T-helper 22 cell (primary cell): Measurements from ENCODE around the gene VDR.

Experiments
- DNase-seq: peaks from one replicate; pipeline ENCODE4 v3.0.0-alpha.2; 2020; ENCODE audit warnings: low read depth

Gene VDR

DNA sequence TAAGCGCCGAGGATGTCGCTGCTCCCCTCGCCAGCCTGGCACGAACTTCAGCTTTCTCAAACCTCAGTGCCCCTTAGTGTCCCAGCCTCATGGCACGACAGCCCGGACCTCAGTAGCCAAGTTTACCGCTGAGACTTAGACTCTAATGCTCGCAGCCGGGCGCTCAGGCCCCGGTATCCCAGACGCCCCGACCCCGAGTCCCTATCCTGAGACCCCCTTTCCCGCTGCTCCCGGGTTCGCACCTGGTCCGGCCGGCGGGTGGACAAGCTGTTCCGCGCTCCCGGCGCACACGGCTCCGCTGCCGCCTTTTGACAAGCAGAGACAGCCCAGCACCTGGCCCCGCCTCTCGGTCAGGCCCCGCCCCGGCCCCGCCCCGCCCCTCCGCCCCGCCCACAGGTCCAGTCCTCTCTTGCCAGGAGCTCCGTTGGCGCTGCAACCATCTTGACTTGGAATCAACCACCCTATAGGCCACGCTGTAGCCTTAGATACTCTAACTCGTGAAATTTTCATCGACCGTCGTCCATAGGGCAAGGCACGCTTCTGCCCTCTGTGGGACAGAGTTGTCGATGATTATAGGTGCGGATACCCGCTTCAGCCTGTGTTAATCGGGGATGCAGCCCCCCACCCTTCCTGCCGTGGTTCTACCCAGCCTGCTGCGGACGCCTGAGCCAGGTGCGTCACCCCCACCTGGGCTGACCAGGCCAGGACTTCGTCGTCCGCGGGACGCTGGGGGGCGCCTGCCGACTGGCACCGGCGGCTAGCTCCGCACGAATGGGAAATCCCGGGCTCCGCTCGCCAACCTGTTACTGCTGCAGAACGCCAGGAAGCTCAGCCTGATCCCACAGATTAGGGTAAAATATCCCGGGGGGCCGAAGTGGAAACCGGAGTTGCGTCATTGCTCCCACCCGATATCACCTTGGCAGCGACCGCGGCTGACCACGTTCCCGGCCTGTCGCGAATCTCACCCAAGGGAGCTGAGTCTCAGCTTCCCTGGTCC lies at the start of gene VDR:
Gene VDR (minus strand): TSS at position 282 of the 997 bp plus-strand sequence. CDS start 25,881 bp downstream, outside the sequence.
- DNase-seq, result peak; percentile 56

DNA sequence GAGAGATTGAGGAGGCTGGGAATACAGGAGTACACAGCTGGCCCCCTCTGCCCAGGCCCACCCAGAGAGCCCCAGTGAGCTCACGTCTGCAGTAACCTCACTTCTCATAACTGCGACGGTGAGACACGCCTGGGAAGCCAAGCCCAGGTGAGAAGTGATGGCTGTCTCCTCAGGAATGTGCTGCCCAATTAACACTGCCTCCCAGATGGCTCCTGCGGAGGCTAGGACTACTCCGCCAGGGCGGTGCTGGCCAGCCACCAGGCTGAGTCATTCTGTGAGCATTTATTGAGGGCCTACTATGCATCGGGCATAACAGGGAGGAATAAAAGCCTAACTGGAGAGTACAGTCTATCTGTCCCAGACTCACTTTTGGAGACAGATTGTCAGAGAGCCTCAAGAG lies 49.3 kb upstream of the VDR start:
- DNase-seq, result no peak

DNA sequence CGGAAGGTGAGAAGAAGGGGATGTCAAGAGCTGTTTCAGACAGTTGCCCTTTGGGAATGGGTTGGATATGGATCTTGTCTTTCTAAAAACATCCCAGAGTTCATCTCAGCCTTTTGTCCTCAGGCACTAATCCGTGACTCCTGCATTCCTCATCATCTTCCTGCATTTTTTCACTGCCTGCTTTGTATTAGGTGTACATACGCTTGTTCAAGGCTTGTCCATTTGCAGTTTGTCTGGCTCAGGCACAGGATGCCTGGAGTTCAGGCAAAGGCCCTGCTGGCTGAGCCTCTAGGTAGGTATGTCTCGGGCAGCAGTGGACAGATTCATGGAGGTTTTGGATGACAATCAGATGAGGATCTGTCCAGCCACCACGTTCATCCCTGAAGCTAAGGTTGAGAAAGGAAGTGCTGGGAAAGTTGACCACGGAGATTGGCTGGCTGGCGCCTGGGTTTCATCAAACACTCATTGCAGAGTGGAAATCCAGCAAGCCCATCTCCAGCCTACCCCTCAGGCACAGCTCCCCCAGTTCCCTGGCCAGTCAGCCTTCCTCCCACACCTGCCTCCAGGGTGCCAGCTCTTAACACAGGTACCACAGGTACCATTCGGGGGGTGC lies 46.2 kb upstream of the VDR start:
- no peak for DNase-seq

DNA sequence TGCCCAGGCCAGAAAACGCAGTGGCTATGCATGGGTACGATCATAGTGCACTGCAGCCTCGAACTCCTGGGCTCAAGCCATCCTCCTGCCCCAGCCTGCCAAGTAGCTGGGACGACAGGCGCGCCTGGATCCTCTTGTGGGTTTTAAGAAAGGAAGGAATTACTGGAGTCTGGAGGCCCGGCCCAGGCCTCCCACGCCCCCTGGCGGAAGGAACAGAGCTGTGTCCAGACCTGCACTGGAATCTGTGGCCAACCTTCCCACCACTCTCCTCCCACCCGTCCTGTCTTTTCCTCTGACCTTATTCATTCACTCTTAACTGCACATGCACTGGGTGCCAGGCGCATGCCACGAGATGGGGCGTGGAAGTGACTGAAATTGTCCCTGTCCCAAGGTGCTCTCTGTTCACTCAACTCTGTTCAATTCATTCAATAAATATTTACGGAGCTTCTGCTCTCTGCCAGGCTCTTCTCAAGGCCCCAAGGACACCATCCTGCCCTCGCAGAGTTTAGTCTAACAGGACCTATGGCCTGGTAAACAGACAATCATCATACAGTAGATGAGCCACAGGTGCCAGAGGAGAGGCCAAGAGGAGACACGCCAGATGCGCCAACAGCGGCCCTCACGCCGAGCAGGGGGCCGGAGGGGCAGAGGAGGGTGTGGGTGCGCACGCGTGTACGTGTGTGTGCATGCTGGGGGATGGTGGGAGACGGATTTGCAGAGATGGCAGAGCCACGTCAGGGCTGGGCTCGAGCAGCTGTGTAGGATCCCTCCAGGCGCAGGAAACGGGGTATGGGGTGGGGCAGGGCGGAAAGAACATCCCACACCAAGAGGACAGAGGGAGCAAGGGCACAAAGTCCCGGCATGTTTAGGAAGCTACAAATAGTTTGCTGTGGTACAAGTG lies 44.9 kb upstream of the VDR start:
- DNase-seq, result no peak

DNA sequence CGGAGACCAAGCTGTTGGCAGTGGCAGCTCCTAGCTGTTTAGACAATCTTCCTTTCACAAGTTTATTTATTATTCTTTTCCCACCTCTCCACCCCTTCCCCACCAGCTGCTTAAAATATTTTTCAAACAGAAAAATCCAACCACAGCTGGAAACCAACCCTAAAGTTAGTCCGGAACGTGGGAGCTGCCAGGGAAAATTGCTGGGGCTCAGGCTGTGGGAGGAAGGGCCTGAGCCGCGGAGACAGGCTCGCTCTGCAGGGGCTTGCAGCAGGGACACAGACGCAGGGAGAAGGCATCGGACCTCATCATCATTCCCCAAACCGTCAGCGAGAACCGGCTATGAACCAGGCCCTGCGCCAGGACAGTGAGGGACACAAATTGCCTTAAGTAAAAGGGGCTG lies 42.5 kb upstream of the VDR start:
- DNase-seq, result no peak

DNA sequence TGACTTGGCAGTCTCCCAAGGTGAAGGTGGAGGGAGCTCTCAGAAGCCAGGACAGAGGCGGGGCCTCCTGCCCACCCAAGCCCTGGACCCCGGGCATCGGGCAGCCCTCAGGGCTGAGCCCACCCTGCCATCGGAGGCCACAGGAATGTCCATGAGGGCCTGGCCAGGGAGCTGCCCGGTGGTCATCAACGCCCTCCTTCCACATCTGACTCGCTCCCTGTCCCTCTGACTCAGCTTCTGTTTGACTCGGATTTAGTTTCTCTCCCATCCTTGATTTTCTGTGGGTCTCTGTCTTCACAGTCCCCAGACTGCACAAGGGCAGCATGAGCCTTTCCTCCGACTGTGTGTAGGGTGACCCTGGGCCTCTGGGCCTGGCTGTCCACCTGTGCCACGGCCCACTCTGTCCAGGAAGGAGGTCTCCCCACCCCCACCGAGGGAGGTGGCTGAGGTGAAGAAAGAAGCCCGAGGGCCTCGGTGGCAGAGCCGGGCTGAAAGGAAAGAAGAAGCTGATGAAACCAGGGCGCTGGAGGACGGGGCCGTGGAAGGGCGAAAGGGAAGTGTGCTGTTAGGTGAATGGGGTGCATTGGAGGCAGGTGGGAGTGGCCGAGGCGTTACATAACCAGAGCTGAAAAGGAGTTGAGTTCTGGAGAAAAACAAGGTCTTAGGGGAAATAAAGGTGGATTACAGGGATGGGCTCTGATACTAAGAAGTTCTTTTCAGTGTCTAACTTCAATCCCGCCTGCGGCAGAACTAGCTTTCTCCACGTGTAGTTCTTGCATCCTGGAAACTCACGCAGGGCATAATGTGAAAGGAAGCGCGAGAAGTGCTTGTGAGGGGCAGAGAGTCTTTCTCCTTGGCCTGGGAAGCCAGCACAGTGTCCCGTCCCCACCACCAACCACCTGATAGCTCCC lies 41.9 kb upstream of the VDR start:
- no peak for DNase-seq

DNA sequence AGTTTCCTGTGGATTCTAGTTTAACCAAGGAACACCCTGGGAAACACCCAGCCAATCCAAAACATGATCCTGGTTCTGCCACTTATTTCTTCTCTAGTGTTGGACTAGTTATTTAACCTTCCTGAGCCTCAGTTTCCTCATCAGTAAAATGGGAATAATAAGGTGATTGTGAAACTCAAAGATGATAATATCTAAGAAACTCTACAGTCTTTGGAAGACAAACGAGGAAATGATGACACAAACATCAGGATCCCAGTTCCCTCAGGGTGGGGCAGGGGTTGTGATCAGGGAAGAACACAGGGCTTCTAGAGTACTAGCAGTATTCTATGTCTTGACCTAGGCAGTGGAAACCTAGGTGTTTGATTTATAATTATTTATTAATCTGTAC lies 40.5 kb upstream of the VDR start:
- no peak for DNase-seq

DNA sequence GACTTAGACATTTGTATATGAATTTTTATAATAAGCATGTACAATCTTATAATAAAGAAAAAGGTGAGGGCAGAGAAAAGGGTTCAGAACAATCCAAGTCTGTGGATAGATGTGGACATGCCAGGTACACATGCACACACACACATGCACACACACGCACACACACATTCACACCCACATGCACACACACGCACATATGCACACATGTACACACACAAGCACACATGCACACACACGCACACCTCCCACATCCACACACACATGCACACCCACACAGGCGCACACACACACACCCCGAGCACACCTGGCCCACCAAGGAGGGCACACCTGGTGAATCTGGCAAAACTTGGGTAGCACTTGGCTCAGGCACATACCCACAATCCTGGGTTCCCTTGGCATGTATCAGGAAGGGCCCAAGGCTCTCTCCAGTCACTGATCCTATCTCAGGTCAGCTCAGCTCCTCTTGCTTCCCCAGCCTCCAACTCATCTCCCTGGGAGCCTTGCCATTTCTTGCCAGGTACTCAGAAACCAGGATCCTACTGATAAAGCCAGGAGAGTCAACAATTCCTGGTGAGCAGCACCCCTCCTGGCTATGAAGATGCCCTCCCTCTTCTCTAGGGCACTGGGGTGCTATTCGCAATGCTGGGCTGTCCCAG lies 40.0 kb upstream of the VDR start:
- no peak for DNase-seq

DNA sequence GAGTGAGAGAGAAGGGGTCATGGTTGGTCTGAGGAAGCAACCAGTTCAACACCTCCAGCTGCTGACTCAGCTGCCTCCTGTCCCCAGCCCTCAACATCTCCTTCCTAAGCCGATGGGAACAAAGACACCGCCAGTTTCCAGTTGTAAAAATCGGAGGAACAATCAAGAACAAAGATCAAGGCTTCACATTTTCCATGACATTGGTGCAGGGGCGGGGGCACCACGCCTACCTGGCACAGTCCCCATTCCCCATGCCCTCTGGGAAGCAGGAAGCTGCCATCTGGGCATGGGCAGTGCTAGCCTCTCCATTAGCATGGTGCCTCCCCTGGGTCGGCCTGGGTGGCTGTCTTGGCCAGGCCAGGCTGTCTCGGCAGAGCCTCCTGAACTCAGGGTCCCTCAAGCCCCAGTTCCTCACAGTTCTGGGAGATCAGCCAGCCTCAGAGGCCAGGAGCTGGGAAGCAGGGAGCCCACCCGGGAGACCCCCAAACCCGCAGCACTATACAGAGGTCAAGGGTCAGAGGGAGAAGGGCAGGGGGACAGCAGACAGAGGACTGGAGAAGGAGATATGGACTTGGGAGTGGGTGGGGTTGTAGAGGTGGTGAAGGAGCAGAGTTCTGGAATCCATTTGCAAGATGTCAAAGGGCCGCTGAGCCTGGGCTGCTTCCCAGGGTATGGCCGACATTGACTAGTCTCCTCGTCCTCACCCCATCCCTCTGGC lies 39.0 kb upstream of the VDR start:
- DNase-seq, result no peak

DNA sequence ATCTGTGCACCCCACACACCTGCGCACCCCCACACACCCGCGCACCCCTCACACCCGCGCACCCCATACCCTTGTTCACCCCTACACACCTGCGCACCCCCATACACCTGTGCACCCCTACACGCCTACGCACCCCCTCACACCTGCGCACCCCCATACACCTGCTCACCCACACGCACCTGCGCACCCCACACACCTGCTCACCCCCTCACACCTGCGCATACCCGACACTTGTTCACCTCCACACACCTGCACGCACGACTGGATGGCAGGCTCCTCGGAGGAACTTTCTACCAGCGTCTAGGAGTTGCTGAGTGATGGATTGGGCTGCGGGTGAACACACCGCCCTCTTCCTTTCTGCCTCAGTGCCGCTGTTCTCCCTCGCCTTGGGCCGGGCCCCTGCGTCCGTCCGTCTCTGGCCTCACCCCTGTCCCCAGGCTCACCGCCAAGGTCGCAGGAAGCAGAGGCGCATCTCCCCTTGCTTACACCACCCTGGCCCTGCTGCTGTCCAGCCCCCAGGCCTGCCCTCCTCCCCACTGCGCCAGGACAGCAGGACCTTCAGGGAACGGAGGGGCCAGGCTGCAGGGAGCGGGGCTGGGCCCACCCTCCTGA lies 37.9 kb upstream of the VDR start:
- DNase-seq, result no peak

DNA sequence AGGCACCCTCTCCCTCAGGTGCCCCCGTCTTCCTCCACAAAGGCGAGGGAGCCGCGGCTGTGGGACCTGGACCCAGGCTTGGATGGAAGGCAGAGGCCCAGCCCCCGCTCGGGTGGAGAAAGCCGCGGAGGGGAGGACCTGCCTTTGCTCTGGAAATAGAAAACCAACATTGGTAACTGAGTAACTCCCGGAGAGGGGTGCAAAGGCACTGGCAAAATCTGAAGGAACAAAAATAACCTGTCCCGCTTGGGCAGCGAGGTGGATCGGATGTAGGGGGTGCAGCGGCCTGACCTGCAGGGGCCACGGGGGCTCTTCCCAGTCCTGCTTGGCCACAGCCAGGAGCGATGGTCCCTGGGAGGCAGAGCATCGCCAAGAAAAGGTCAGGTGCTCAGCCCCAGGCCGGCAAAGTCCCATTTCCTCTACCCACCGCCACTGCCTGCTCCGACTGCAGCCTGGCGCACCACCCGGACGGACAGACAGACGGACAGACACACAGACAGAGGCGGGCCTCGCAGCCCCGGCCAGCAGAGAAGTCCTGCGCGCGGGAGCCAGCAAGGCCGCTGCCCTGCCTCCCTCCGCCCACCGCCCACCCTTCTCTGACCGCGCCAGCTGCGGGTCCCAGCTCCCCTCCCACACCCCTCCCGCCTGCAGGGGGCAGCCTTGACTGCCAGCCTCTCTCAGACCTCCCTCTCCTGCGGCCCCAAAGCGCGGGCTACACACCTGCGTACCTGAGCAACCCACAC lies 37.2 kb upstream of the VDR start:
- no peak for DNase-seq

DNA sequence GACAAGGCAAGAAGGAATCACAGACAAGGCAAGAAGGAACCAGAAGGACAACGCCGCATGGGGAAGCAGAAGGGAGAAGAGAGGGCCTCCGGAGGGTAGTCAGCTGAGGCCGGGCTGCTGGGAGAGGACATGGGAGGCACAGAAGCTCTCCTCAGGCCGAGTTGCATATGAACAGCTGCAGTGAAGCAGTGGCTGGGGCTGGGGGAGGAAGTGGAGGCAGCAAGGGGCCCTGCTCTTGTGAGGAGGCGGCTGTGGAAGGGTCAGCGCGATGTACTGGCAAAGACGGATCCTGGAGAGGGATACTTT lies 36.6 kb upstream of the VDR start:
- no peak for DNase-seq

DNA sequence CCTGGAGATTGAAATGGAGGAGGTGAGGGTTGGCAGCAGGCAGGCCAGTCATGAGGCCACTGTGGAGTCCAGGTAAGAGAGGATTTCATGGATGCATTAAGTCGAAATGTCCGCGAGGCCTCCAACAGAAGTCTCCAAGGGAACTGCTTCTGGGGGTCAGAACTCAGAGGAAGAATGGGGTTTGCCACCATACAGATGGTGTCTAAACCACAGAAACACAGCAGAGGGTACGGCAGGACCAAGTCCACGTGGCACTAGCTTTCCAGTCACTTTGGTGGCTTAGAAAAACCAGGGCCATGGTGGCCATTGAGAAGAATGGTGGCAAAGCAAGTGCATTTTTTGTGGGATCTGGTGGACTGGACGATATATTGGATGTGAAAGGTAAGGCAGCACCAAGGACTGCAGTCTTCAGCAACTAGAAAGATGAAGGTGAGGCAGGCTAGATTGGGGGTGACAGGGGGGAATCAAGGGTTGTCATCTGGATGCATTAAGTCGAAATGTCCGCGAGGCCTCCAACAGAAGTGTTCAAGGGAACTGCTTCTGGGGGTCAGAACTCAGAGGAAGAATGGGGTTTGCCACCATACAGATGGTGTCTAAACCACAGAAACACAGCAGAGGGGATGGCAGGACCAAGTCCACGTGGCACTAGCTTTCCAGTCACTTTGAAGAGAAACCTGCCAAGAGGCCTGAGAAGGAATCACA lies 36.1 kb upstream of the VDR start:
- no peak for DNase-seq

DNA sequence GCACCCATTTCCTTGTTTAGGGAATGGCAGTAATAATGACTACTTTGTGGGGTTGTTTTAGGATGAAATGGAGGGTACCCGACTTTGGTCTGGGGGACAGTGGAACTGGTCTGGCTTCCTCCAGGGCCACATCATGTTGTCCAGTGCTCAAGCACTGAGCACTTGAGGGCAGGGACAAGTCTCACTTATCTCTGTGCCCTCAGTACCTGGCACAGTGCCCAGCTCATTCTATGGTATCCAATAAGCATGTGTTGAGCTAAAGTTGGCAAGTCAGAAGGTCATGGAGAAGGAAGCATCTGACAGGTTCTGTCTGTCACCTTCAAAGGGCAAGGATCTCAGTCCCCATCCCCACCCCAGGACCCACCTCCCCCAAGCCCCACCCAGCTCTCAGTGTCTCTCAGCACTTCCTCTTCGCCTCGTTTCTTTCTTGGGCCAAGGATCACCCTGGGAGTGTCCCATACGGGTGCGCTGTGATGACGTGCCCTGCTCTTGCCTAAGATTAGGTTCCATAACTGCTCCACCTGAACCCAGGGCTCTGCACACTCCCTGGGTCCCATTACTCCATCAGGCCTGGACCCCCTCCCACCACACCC lies 34.3 kb upstream of the VDR start:
- DNase-seq, result no peak

DNA sequence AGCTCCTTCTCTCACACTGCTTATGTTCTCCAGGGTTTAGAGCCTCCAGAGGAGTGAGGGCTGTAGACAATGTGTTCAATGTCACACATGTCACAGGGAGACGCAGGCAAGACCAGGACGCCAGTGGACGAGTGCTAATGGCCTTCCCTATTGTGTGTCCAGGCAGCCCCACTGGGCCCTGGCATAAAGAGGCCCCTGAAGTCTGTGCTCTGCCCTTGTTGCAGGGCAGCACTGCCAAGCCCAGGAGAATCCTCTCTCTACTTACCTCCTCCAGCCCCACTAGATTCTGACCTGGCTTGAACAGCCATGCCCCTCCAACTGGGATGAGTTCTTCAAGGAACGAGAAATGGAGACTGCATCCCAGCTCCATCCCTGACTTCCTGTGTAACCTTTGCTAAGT lies 33.8 kb upstream of the VDR start:
- DNase-seq, result no peak

DNA sequence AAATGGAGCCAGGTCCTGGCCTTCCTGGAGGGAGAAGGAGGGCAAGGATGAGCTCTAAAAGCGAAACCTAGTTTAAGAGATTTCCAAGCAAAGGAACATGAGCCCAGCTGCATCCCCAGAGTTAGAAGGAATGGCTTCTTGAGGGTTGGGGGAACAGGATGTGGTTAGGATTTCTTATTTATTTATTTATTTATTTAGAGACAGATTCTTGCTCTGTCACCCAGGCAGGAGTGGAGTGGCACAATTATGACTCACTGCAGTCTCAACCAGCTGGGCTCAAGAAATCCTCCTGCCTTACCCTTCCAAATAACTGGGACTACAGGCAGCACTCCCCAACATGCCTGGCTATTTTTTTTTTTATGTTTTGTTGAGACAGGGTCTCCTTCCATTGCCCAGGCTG lies 33.3 kb upstream of the VDR start:
- DNase-seq, result no peak

DNA sequence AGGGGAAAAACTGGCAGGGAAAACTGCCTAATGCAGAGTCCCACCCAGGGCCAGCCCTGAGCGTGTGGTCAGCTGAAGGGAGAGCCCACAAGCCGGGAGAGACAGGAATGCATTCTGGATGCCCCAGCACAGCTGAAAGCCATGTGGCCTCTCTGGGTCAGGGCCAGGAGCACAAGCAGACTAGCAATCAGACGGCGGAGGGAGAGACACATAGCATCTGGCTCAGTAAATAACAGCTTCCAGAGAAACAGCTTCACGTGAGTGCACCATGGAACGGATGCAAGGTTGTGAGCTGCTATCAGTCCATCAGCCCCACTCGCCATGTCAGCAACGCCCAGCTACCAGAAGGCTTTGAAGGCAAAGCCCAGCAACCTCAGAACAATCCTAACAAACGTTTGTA lies 30.4 kb upstream of the VDR start:
- DNase-seq, result no peak

DNA sequence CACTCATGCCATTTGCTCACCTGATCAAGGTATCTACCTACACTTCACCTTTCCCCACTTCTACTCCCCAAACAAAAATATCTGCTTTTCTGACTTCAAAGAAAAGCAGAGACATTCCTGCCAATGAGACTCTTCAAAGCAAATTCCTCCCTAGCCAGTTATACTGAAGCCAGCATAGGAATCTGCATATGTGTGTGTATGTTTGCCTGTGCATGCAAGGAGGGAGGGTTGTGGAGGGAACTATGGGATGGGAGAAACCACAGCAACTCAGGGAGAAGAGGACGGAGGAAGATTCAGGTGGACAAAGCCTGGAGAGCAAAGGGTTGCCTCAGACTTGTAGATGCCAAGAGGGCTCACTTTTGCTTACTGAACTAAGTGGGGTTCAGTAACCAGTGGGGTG lies 26.4 kb upstream of the VDR start:
- no peak for DNase-seq
